GM18951 (cell line): ENCODE data around the gene ID3.

ENCODE experiments used
- POLR2A ChIP-seq: IDR thresholded peaks from 4 replicates; pipeline ENCODE4 v1.6.1; 2011; ENCODE audit warnings: mild to moderate bottlenecking; ENCODE audit not compliant: insufficient read length, insufficient read depth; ENCODE audit errors: extremely low read depth
- in situ Hi-C: fragments of 300-500 bp; cut with MboI; formaldehyde crosslinking; loops from one replicate; pipeline ENCODE4 v1.12.0; 2022; ENCODE audit warnings: low sequenced_read_pairs, mixed read lengths, inconsistent platforms; ENCODE audit not compliant: unreplicated experiment

ID3 gene

DNA sequence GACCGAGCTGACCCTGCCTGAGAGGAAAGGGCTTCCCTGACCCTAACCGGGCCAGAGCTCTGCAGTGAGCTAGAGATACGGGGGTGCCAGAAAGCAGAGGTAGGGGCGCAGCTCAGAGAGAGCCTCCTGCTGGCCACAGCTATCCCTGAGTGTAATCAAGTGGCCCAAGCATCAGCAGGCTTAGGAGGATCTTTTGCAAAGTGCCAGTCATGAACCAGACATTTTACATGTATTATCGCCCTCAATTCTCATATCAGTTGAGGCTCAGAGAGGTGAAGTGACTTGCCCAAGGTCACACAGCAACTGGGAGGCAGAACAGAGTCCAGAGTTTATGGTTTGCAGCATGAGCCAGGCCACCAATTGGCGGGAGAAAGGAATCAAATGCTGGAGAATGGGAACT is 7.0 kb upstream of the ID3 start:
- in situ Hi-C loops = no loop called here
- TF ChIP-seq POLR2A = no peak

- TF ChIP-seq POLR2A = no peak
- in situ Hi-C loops = no loop called here
Measured at GRCh38 chr1:23565776-23566175, 6.5 kb upstream of the ID3 start.

DNA sequence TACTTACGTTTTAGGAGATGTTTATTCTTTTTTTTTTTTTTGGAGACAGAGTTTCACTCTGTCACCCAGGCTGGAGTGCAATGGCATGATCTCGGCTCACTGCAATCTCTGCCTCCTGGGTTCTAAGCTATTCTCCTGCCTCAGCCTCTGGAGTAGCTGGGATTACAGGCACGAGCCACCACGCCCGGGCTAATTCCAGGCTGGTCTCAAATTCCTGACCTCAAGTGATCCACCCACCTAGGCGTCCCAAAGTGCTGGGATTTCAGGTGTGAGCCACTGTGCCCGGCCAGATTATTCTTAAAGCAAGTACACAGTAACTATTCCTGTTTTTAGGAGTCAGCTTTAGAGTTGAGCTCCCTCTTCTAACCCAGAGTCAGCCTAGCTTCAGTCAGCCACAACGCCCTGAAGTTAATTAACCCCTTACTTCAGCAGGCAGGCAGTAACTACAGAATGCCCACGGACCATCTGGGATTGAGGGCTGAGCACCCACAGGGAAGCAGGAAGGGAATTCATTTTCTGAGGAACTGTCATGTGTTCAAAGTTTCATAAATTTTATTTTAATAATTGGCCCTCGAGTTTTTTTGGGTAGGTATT is 5.3 kb upstream of the ID3 start:
- TF ChIP-seq POLR2A = no peak
- in situ Hi-C loops = no loop called here

DNA sequence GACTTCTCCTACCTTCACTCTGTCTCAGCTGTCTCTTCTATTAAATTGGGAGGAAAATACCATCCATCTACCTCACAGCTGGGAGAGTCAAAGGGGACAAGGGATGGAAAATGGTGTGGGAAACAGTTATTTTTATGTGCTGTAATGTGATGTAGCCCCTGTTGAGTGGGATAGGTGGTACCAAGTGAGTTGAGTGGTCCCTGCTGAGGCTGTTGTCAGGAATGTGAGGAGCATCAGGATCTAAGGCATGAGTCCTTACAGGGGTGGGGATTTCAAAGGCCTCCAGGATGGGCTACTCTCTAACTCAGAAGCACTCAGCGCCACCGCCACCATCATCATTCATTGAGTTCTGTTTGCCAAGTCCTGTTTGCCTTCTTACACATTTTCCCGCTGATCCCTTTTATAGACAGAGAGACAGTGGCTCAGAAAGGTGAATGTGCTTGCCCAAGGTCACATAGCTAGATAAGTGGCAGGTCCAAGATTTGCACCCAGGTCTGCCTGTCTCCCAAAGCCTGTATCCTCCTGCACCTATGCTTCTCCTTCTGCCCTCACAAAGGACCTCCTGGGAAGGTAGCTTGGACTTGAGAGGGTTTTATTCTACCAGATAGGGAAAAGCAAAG is 4.6 kb upstream of the ID3 start:
- in situ Hi-C loops = no loop called here

GRCh38 chr1:23563003-23563402 is 3.7 kb upstream of the ID3 start:
- TF ChIP-seq POLR2A = no peak
- in situ Hi-C loops = no loop called here

More for the DNA sequence above, 4.6 kb upstream of the ID3 start:
- TF ChIP-seq POLR2A = no peak

DNA sequence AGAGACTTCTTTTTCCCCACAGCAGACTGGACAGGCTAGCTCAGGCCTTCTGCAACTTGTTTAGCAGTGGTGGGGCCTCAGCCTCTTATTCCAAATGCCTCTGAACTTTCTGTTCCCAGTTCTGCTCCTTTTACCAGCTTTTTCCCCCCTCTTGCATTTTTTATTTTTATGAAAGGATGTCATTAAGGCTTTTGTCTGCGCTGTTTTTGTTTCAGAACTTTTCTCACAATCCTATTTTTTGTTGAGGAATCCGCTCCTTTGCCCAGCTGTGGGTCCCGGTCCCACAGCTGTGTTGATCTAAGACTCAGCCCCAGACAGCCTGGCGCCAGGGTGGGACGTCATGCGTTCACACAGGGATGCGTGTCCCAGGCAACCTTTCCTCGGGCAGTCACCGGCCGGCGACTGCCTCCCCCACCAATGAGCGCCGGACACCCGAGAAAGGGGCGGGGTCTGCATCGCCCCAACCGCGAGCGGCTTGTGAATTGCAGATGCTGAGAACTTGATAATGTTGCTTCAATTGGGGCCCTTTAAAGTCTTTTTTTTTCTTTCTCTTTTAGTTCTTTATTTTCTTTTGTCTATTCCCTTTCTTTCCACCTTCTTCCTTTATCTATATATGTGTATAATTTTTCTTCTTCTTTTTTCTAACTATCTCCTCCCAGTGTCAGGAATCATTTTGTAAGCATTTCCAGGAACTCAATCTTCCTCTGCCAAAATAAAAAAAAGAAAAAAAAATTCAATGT is 3.0 kb upstream of the ID3 start:
- in situ Hi-C loops = no loop called here
- TF ChIP-seq POLR2A = no peak

GRCh38 chr1:23561813-23562100 is 2.5 kb upstream of the ID3 start:
- in situ Hi-C loops = no loop called here
- TF ChIP-seq POLR2A = no peak

DNA sequence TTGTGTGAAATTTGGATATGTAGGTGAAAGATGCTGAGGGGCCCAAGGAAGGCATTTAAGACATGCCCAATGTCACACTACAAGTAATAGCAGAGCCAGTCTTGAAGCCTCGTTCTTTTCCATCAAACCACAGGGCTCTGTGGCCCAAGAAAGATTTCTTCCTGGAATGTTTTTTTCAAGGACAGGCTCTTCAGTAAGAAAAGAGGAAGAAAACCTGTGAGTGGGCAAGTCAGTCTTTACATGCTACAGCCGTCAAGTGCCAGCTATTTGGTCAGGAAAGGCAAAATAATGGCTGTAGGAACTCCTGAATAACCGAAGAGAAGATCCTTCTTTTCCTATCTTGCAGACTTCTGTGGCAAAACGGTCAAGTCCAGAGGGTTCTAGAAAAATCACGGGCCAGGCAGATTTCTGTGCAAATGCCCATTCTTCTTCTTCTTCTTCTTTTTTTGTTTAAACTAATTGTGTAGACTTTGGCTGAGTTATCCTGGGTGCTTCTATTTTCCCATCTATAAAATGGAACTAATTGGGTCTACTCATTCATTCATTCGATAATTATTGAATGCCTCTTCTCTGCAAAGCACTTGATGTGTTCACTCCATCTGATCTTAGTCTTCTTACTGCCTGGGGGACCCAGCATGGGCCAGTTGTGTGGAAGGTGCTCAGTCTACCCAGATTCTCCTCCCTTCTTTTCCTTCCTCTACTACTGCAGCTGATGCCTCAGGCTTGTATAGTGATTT is 1.9 kb upstream of the ID3 start:
- TF ChIP-seq POLR2A = no peak
- in situ Hi-C loops = no loop called here

DNA sequence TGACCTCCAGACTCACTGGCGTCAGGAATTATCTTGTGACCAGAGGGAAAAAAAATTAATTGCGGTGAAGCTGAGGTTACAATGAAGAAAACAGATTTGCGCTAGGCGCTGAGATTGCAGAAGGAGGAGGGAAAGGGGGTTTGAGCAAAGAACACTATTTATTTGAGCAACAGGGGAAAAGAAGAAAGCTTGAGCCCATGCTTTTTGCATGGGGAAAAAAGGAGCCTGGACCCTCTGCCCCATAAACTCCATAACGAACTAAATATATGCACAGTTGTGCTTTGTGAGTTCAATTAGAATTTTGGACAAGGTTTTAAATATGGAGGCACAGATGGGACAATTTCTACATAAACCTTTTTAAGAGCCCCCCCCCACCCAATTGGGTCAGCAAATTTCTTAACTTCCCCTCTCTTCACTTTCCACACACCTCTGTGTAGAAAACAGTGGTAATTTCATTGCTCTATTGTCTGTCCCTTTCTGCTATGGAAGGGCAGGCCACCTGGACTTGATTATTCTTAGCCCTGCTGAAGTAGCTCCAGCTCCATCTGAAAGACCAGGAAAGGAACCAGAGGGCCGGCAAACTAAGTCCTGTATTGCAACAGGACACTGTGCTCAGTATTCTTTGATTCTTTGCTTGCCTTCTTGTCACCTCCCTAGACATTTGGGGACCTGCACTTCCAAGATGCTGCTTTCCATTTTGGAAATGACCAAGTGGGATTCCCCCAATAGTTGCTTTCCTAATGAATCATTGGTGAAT is 862 bp upstream of the ID3 start:
- in situ Hi-C loops = loop anchor here (10.0 kb wide), 1 partner anchor 55 kb away; no protein-coding TSS in a partner anchor
- no peak for TF ChIP-seq POLR2A

DNA sequence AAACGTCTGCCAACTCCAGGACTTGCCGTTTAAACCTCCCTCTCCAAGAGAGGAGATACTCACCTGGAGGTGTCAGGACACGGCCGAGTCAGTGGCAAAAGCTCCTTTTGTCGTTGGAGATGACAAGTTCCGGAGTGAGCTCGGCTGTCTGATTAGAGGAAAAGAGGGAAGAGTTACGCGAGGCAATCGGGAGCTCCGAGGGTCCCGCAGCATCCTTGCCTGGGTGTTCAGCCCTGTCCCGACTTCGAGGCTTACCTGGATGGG is 497 bp downstream of the ID3 start:
- in situ Hi-C loops = loop anchor here (10.0 kb wide), 1 partner anchor 56 kb away; no protein-coding TSS in a partner anchor
- TF ChIP-seq POLR2A = no peak

DNA sequence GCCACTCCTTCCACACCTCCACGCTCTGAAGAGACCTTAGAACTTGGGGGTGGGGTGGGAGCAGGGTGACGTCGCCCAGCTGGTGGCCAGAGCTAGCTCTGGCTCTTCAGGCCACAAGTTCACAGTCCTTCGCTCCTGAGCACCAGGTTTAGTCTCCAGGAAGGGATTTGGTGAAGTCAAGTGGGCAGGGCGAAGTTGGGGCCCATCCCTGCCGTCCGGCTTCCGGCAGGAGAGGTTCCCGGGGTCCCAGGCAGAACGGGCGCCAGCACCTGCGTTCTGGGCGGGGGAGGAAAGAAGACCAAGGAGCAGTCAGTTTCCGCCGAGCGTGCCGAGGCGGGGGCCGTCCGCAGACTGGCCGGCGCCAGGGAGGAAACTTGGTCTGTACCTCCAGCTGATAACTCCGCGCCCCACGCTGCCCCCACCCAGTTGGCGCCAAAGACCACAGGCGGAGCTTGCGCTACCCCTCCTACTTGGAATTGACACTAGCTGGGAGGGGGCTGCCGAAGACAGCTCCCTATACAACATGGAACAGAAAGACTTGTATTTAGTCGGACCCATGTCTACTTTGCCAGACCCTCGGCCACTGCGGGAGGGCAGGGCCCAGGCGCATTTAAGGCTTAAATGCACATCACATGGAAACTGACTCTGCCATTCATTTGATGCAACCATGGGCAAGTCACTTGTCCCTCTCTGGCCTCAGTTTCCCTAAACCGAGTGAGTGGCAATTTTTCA is 995 bp downstream of the ID3 start:
- in situ Hi-C loops = loop anchor here (10.0 kb wide), 1 partner anchor 56 kb away; no protein-coding TSS in a partner anchor
- peak; percentile 41 for TF ChIP-seq POLR2A

GRCh38 chr1:23557471-23558124 is 1.7 kb downstream of the ID3 start:
- TF ChIP-seq POLR2A = no peak
- in situ Hi-C loops = loop anchor here (10.0 kb wide), 1 partner anchor 57 kb away; no protein-coding TSS in a partner anchor
